GM12878 (cell line): Measurements from ENCODE around the gene ZNF785. TPM values are rescaled to one million over a fixed set of nuclear protein-coding genes. Genes with fewer than 3 reads are reported as not detected.

Experiments
- BRCA1 ChIP-seq: IDR thresholded peaks from 2 replicates; pipeline ENCODE4 v1.6.1; 2011; ENCODE audit warnings: low read depth, low read length, improper control_type of control experiment
- ETV6 ChIP-seq, 2 experiments: fragments of 450-650 bp in 1 of 2; IDR thresholded peaks in 1 of 2; conservative IDR thresholded peaks in 1 of 2; 2 replicates each; pipeline ENCODE4 v1.6.1; 2014; ENCODE audit warnings: antibody characterized with exemption in 1 of 2, borderline replicate concordance in 1 of 2, low read depth in 1 of 2, mild to moderate bottlenecking in 1 of 2, moderate library complexity in 1 of 2
- IKZF2 ChIP-seq, 2 experiments: fragments of 450-650 bp; IDR thresholded peaks; 2 replicates each; pipeline ENCODE4 v1.6.1; 2017; ENCODE audit warnings: mild to moderate bottlenecking in 2 of 2, moderate library complexity in 2 of 2
- MEF2A ChIP-seq: IDR thresholded peaks from 2 replicates; pipeline ENCODE4 v1.6.1; 2011; ENCODE audit warnings: low read depth, mild to moderate bottlenecking, low read length, moderate library complexity; ENCODE audit not compliant: insufficient read depth
- MTA3 ChIP-seq: IDR thresholded peaks from 2 replicates; pipeline ENCODE4 v1.6.1; 2012; ENCODE audit warnings: low read length, inconsistent platforms, borderline replicate concordance
- NR2C1 ChIP-seq: fragments of 450-650 bp; IDR thresholded peaks from 2 replicates; pipeline ENCODE4 v1.6.1; 2017; ENCODE audit warnings: antibody characterized with exemption, mild to moderate bottlenecking, moderate library complexity
- POLR2AphosphoS2 ChIP-seq: IDR thresholded peaks from 2 replicates; pipeline ENCODE4 v1.6.1; 2011; ENCODE audit warnings: low read depth, mild to moderate bottlenecking, low read length, improper control_type of control experiment, moderate library complexity
- POLR2AphosphoS5 ChIP-seq: IDR thresholded peaks from 2 replicates; pipeline ENCODE4 v1.6.1; 2011; ENCODE audit warnings: mild to moderate bottlenecking, low read length, inconsistent platforms
- RAD21 ChIP-seq: IDR thresholded peaks from 2 replicates; pipeline ENCODE4 v1.6.1; 2011; ENCODE audit warnings: mild to moderate bottlenecking, low read depth, low read length, moderate library complexity; ENCODE audit not compliant: insufficient read depth
- RB1 ChIP-seq: fragments of 450-650 bp; formaldehyde crosslinking; IDR thresholded peaks from 2 replicates; pipeline ENCODE4 v1.6.1; 2017; ENCODE audit warnings: mild to moderate bottlenecking, borderline replicate concordance
- SPI1 ChIP-seq: IDR thresholded peaks from 2 replicates; pipeline ENCODE4 v1.6.1; 2011; ENCODE audit warnings: low read depth, mild to moderate bottlenecking, low read length, moderate library complexity, borderline replicate concordance; ENCODE audit not compliant: insufficient read depth
- SRF ChIP-seq, 2 experiments: IDR thresholded peaks; 2 replicates each; pipeline ENCODE4 v1.6.1; 2011; ENCODE audit warnings: low read depth in 2 of 2, low read length in 2 of 2, mild to moderate bottlenecking in 1 of 2, moderate library complexity in 1 of 2
- WRNIP1 ChIP-seq: IDR thresholded peaks from 2 replicates; pipeline ENCODE4 v1.6.1; 2011; ENCODE audit warnings: low read depth, low read length, improper control_type of control experiment, borderline replicate concordance
- polyA plus RNA-seq, 11 experiments: library from polyadenylated mRNA; depleted of rRNA in 4 of 11; unstranded in 6 of 11; stranded (reverse) in 5 of 11; fragments of >200 nt; fragmentation: Nextera tagmentation in 4 of 11; fragmentation: Illumina TruSeq in 1 of 11; extraction: Ambion mirVana in 4 of 11; extraction: Trizol in 1 of 11; gene quantifications; 1 replicate in 1 of 11; 2 replicates in 10 of 11; pipeline versions ENCODE4 v1.2.1 to v1.2.3, GENCODE V29; 2011 to 2016; ENCODE audit warnings: inconsistent platforms in 2 of 11, missing spikeins in 2 of 11, low read depth in 1 of 11
- total RNA-seq, 4 experiments: library from RNA; depleted of rRNA in 3 of 4; stranded (reverse); fragments of >200 nt in 3 of 4; fragmentation: Illumina TruSeq in 1 of 4; extraction: Trizol in 1 of 4; gene quantifications; 2 replicates each; pipeline versions ENCODE4 v1.2.1 to v1.2.3, GENCODE V29; 2013 to 2021
- TF ChIP-seq, protein P1 (sequence below): fragments of 450-650 bp; IDR thresholded peaks from 2 replicates; pipeline ENCODE4 v1.6.1; 2017; ENCODE audit warnings: mild to moderate bottlenecking, low read depth, inconsistent platforms; ENCODE audit not compliant: poor library complexity, severe bottlenecking
- TF ChIP-seq, protein P2 (sequence below): IDR thresholded peaks from 2 replicates; pipeline ENCODE4 v1.6.1; 2012; ENCODE audit warnings: low read depth, low read length, improper control_type of control experiment
- TF ChIP-seq, protein P3 (sequence below): IDR thresholded peaks from 2 replicates; pipeline ENCODE4 v1.6.1; 2012; ENCODE audit warnings: improper control_type of control experiment, low read depth, low read length; ENCODE audit not compliant: insufficient replicate concordance
- TF ChIP-seq, protein P4 (sequence below): fragments of 450-650 bp; IDR thresholded peaks from 2 replicates; pipeline ENCODE4 v1.6.1; 2018; ENCODE audit warnings: borderline replicate concordance, mild to moderate bottlenecking; ENCODE audit not compliant: partially characterized antibody

Gene ZNF785
- total and polyA plus RNA-seq, 10 of the 15 experiments (the other 5 are each of a cell fraction or from before 2014, with no cell fraction given): 0.87 to 11.5 (median 7.5) TPM

DNA sequence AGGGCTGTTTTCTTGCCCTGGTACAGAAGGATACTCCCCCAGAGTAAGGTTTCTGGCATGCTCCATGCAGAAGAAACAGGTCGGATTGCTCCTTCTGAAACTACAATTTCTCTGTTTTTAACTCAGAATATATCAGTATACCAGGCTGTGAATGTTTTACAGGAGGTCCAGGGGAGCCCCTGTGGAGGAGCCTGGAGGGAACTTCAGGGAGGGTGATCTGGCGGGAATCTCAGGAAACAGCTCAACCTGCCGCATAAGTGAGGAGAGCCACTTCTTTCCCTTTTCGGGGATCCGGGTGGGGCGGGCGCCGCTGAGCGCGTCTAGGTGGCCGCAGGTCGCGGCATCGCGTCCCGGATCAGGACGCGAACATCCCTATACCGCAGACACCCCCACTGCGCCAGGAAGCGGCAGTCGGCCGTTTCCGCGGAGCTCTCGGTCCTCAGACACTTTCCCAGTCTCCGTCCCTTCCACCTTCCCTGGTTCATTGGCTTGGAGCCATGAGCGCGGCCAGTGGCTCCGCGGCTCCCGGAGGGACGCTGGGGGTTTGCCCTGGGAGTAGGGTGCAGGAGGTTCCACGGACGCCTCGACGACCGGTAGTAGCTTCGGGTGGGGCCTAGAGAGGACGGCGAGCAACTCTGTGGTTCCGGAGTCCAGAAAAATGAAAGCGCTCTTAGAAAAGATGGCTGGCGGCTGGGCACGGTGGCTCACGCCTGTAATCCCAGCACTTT, 24.2 kb downstream of the ZNF785 start (continued):
- TF ChIP-seq SRF (IDR thresholded peaks at IDR 0.05; ENCODE audit: low read depth in 2 of 2, low read length in 2 of 2) (no peak), IKZF2 (IDR thresholded peaks at IDR 0.05) (peak; percentile 28 to 40; a peak in 1 of 4 replicates), RAD21 (no peak), MEF2A (no peak), WRNIP1 (no peak), SPI1 (no peak), RB1 (no peak), BRCA1 (no peak), NR2C1 (no peak), ETV6 (conservative IDR thresholded peaks at IDR 0.05 in 1 of 2, IDR thresholded peaks at IDR 0.05 in 1 of 2; ENCODE audit: borderline replicate concordance in 1 of 2, low read depth in 1 of 2) (no peak), MTA3 (no peak), POLR2AphosphoS2 (no peak), POLR2AphosphoS5 (no peak)
- TF ChIP-seq, protein P1, sequence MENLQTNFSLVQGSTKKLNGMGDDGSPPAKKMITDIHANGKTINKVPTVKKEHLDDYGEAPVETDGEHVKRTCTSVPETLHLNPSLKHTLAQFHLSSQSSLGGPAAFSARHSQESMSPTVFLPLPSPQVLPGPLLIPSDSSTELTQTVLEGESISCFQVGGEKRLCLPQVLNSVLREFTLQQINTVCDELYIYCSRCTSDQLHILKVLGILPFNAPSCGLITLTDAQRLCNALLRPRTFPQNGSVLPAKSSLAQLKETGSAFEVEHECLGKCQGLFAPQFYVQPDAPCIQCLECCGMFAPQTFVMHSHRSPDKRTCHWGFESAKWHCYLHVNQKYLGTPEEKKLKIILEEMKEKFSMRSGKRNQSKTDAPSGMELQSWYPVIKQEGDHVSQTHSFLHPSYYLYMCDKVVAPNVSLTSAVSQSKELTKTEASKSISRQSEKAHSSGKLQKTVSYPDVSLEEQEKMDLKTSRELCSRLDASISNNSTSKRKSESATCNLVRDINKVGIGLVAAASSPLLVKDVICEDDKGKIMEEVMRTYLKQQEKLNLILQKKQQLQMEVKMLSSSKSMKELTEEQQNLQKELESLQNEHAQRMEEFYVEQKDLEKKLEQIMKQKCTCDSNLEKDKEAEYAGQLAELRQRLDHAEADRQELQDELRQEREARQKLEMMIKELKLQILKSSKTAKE: no peak
- TF ChIP-seq, protein P2, sequence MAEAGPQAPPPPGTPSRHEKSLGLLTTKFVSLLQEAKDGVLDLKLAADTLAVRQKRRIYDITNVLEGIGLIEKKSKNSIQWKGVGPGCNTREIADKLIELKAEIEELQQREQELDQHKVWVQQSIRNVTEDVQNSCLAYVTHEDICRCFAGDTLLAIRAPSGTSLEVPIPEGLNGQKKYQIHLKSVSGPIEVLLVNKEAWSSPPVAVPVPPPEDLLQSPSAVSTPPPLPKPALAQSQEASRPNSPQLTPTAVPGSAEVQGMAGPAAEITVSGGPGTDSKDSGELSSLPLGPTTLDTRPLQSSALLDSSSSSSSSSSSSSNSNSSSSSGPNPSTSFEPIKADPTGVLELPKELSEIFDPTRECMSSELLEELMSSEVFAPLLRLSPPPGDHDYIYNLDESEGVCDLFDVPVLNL: no peak
- TF ChIP-seq, protein P3, sequence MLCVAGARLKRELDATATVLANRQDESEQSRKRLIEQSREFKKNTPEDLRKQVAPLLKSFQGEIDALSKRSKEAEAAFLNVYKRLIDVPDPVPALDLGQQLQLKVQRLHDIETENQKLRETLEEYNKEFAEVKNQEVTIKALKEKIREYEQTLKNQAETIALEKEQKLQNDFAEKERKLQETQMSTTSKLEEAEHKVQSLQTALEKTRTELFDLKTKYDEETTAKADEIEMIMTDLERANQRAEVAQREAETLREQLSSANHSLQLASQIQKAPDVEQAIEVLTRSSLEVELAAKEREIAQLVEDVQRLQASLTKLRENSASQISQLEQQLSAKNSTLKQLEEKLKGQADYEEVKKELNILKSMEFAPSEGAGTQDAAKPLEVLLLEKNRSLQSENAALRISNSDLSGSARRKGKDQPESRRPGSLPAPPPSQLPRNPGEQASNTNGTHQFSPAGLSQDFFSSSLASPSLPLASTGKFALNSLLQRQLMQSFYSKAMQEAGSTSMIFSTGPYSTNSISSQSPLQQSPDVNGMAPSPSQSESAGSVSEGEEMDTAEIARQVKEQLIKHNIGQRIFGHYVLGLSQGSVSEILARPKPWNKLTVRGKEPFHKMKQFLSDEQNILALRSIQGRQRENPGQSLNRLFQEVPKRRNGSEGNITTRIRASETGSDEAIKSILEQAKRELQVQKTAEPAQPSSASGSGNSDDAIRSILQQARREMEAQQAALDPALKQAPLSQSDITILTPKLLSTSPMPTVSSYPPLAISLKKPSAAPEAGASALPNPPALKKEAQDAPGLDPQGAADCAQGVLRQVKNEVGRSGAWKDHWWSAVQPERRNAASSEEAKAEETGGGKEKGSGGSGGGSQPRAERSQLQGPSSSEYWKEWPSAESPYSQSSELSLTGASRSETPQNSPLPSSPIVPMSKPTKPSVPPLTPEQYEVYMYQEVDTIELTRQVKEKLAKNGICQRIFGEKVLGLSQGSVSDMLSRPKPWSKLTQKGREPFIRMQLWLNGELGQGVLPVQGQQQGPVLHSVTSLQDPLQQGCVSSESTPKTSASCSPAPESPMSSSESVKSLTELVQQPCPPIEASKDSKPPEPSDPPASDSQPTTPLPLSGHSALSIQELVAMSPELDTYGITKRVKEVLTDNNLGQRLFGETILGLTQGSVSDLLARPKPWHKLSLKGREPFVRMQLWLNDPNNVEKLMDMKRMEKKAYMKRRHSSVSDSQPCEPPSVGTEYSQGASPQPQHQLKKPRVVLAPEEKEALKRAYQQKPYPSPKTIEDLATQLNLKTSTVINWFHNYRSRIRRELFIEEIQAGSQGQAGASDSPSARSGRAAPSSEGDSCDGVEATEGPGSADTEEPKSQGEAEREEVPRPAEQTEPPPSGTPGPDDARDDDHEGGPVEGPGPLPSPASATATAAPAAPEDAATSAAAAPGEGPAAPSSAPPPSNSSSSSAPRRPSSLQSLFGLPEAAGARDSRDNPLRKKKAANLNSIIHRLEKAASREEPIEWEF: no peak
- TF ChIP-seq, protein P4, sequence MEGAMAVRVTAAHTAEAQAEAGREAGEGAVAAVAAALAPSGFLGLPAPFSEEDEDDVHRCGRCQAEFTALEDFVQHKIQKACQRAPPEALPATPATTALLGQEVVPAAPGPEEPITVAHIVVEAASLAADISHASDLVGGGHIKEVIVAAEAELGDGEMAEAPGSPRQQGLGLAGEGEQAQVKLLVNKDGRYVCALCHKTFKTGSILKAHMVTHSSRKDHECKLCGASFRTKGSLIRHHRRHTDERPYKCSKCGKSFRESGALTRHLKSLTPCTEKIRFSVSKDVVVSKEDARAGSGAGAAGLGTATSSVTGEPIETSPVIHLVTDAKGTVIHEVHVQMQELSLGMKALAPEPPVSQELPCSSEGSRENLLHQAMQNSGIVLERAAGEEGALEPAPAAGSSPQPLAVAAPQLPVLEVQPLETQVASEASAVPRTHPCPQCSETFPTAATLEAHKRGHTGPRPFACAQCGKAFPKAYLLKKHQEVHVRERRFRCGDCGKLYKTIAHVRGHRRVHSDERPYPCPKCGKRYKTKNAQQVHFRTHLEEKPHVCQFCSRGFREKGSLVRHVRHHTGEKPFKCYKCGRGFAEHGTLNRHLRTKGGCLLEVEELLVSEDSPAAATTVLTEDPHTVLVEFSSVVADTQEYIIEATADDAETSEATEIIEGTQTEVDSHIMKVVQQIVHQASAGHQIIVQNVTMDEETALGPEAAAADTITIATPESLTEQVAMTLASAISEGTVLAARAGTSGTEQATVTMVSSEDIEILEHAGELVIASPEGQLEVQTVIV: no peak
